GM18511 (cell line): ENCODE results near the gene ZNF578.
"Not testable (repeated sequence)": the region's sequence is repeated elsewhere in the genome, so short reads cannot be mapped to it uniquely, and the experiment has no call there.

Experiments used
- ATAC-seq: cut with Tn5 transposase; IDR thresholded peaks from one replicate; pipeline ENCODE4 v1.9.1; 2021; ENCODE audit warnings: mild to moderate bottlenecking, moderate library complexity; ENCODE audit not compliant: unreplicated experiment

Gene ZNF578

GRCh38 chr19:52507266-52507665 is 53.9 kb downstream of the ZNF578 start:
- no peak for ATAC-seq

- ATAC-seq, result no peak
Observed at GRCh38 chr19:52516191-52516590, 62.8 kb downstream of the ZNF578 start.

GRCh38 chr19:52518646-52519045 is 65.3 kb downstream of the ZNF578 start:
- ATAC-seq, result no peak

GRCh38 chr19:52519175-52519574 is 65.8 kb downstream of the ZNF578 start:
- ATAC-seq, result not testable (repeated sequence)

- ATAC-seq, result no peak
Observed at GRCh38 chr19:52520013-52520412, 66.7 kb downstream of the ZNF578 start.

GRCh38 chr19:52522551-52522950 is 69.2 kb downstream of the ZNF578 start:
- no peak for ATAC-seq

GRCh38 chr19:52524086-52524485 is 70.7 kb downstream of the ZNF578 start:
- no peak for ATAC-seq

GRCh38 chr19:52527134-52527955 is 74.0 kb downstream of the ZNF578 start, which contains the start of gene ZNF808:
Gene ZNF808 (plus strand): TSS chr19:52527668. CDS start chr19:52543285, 15,617 bp downstream.
- ATAC-seq, result peak; percentile 92

GRCh38 chr19:52527956-52528351 is 74.6 kb downstream of the ZNF578 start:
- peak; percentile 5 for ATAC-seq

- ATAC-seq, result no peak
Observed at GRCh38 chr19:52532480-52532879, 79.1 kb downstream of the ZNF578 start.

- ATAC-seq, result no peak
Observed at GRCh38 chr19:52533901-52534300, 80.5 kb downstream of the ZNF578 start.

- not testable (repeated sequence) for ATAC-seq
Observed at GRCh38 chr19:52535385-52535770, 82.0 kb downstream of the ZNF578 start.

- peak; percentile 89 for ATAC-seq
Observed at GRCh38 chr19:52535771-52536447, 82.6 kb downstream of the ZNF578 start.

- ATAC-seq, result peak; percentile 39
Observed at GRCh38 chr19:52536448-52536800, 83.1 kb downstream of the ZNF578 start.

- ATAC-seq, result not testable (repeated sequence)
Observed at GRCh38 chr19:52538815-52539214, 85.5 kb downstream of the ZNF578 start.

GRCh38 chr19:52541176-52541575 is 87.8 kb downstream of the ZNF578 start:
- ATAC-seq, result not testable (repeated sequence)

GRCh38 chr19:52541608-52542007 is 88.3 kb downstream of the ZNF578 start:
- no peak for ATAC-seq

GRCh38 chr19:52542541-52542940 is 89.2 kb downstream of the ZNF578 start:
- ATAC-seq, result not testable (repeated sequence)

GRCh38 chr19:52542984-52543664 is 89.8 kb downstream of the ZNF578 start:
- ATAC-seq, result no peak

- no peak for ATAC-seq
Observed at GRCh38 chr19:52554216-52554971, 101.0 kb downstream of the ZNF578 start.
